Measurements from ENCODE around the gene LRRC2.

The LRRC2 gene

GRCh38 chr3:46483825-46484224 is 82.3 kb downstream of the LRRC2 start:
- DNase-seq (ENCODE audit: extremely low read depth in 1 of 2, low read depth in 1 of 2): no peak

DNA sequence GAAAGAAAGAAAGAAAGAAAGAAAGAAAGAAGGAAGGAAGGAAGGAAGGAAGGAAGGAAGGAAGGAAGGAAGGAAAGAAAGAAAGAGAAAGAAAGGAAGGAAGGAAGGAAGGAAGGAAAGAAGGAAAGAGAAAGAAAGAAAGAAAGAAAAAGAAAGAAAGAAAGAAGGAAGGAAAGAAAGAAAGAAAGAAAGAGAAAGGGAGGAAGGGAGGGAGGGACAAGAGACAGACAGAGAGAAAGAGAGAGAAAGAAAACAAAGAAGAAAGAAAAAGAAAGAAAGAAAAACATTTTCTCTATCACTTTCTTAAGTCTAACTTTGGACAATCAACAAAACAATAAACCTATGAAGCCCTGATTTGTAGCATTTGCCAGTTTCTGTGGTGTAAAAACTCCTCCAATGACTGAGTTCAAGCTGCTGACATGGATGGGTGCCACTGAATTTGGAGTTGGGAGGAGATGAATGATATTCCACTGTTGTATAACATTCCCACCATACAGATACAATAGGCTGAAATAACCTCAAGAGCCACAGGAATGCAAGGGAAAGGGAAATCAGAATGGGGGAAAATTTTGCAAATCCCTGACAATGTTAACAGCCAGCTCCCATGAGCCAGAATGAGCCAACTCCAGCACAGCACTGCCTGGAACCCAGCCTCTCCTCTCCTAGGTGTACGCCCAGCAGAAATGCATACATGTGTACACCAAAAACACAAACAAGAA is 83.3 kb downstream of the LRRC2 start:
- no peak for DNase-seq (ENCODE audit: extremely low read depth in 1 of 2, low read depth in 1 of 2)

DNA sequence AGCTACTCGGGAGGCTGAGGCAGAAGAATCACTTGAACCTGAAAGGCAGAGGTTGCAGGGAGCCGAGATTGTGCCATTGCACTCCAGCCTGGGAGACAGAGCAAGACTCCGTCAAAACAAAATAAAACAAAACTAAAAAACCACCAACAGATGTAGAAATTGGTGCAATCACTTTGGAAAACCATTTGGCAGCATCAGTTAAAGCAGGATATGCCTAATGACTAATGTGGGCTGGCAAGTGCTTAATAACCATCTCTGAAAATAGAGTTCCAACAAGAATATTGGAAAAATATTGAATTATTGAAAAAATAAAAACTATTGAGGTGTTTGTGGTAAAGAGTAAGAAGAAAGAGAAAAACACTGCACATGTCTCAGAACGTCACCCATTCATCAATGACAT is 84.5 kb downstream of the LRRC2 start:
- DNase-seq (ENCODE audit: extremely low read depth in 1 of 2, low read depth in 1 of 2): no peak

- DNase-seq (ENCODE audit: extremely low read depth in 1 of 2, low read depth in 1 of 2): no peak
These were observed 85.5 kb downstream of the LRRC2 start for GRCh38 chr3:46480491-46481195.

DNA sequence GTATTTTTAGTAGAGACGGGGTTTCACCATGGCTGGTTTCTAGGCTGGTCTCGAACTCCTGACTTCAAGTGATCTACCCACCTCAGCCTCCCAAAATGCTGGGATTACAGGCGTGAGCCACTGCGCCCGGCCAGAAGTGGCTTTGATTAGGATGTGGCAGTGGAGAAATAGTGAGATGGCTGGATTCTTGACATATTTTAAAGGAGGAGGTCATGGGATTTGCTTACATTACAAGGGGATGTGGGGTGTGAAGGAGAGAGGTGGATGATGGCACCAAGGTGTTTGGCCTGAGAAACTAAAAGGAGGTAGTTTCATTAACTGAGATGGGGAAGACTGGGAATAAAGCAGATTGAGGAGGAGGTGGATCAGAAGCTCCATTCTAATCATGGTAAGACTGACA is 86.4 kb downstream of the LRRC2 start:
- no peak for DNase-seq (ENCODE audit: extremely low read depth in 1 of 2, low read depth in 1 of 2)

GRCh38 chr3:46479021-46479420 is 87.1 kb downstream of the LRRC2 start:
- DNase-seq (ENCODE audit: extremely low read depth in 1 of 2, low read depth in 1 of 2): no peak

DNA sequence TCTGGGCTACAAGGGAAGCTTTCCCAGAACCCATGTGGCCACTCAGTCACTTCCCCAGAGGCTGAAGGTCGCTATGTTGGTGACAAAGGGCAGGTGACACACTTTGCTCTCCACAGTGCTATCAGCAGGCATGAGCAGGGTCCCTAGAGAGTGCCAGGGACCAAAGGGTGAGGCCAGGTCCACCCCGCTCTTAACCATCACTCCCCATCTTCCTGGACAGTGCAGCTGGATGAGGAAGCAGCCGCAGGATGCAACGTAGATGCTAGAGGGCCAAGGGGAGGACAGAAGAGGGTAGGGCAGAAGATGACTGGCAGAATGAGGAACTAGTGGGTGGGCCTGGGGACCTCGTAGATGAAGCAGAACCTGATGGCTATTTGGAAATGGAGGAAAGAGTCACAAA is 87.8 kb downstream of the LRRC2 start:
- DNase-seq (ENCODE audit: extremely low read depth in 1 of 2, low read depth in 1 of 2): no peak

- no peak for DNase-seq (ENCODE audit: extremely low read depth in 1 of 2, low read depth in 1 of 2)
These were observed 88.3 kb downstream of the LRRC2 start for GRCh38 chr3:46477756-46478155.

DNA sequence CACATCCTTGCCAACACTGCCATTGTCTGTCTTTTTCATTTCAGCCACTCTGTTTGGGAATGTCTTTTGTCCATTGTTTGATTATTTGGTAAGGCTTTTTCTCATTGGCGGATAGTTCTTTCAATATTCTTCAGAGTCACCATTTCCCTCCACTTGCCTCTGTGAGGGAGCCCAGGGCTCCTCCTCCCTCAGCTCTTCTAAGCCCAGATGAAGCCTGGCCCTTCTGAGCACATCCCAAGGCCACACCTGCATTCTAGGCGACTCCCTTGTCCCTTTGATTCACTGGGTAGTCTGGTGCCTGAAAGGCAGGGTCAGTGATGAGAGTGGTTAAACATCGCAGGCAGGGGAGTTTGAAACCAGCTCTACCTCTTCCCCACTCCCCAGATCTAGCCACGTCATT is 89.0 kb downstream of the LRRC2 start:
- DNase-seq (ENCODE audit: extremely low read depth in 1 of 2, low read depth in 1 of 2): no peak

DNA sequence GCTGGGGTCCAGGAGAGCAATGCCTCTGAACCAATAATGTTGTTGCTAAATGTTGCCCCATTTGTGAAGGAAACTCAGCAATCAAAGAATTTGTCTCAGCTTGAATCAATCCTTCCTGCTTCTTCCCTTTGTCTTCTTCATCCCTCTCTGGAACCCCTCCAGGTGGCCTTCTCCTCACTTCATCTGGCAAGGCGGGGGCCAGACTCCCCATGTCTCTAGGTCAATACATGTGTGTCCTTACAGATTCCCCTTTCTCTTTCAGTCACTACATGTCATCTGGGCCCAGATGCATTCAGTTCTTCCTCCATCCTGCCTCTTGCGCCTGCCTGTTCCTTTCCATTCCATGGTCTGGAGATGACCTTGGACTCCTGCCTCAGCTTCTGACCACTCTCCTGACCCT is 93.4 kb downstream of the LRRC2 start:
- no peak for DNase-seq (ENCODE audit: extremely low read depth in 1 of 2, low read depth in 1 of 2)

- no peak for DNase-seq (ENCODE audit: extremely low read depth in 1 of 2, low read depth in 1 of 2)
These were observed 94.7 kb downstream of the LRRC2 start for GRCh38 chr3:46471371-46471914.

- no peak for DNase-seq (ENCODE audit: extremely low read depth in 1 of 2, low read depth in 1 of 2)
These were observed 95.3 kb downstream of the LRRC2 start for GRCh38 chr3:46470831-46471230.

- DNase-seq (ENCODE audit: extremely low read depth in 1 of 2, low read depth in 1 of 2): no peak
These were observed 96.3 kb downstream of the LRRC2 start for GRCh38 chr3:46469680-46470357.

GRCh38 chr3:46468753-46469600 is 97.1 kb downstream of the LRRC2 start:
- no peak for DNase-seq (ENCODE audit: extremely low read depth in 1 of 2, low read depth in 1 of 2)

DNA sequence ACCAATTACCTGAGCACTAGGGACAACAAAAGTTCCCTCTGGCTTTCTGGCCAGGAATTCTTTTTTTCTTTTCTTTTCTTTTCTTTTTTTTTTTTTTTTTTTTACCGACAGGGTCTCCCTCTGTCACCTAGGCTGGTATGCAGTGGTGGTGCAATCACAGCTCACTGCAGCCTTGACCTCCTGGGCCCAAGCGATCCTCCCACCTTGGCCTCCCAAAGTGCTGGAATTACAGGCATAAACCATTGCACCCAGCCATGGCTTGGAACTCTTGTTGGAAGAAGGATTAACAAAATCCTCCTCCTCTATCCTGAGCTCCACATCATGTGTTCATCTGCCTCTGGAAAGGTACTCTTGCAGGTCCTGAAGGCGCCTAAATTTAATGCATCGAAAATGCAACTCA is 98.5 kb downstream of the LRRC2 start:
- no peak for DNase-seq (ENCODE audit: extremely low read depth in 1 of 2, low read depth in 1 of 2)

DNA sequence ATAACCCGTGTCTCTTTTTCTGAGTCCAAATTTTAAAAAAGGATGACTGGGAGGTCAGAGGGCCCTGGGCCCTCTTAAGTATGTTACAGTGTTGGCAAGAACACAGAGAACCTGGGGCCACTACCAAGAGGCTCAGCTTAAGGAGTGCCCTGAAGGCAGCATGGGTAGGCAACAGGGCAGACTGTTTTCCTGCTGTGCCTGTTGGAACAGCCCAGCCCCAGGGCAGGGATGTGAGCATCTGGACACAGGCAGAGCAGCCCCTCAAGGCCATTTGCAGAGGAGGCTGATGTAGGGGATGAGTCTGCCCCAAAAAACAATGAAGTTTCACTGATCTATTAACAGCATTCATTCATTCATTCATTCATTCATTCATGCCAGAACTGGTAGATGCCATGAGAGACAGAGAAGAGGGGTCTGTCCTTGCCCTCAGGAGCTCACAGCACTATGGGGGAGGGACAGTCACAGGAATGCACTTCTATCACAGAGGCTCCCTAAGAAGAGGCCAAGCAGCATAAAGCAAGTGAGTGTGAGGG is 99.2 kb downstream of the LRRC2 start:
- DNase-seq (ENCODE audit: extremely low read depth in 1 of 2, low read depth in 1 of 2): no peak

DNA sequence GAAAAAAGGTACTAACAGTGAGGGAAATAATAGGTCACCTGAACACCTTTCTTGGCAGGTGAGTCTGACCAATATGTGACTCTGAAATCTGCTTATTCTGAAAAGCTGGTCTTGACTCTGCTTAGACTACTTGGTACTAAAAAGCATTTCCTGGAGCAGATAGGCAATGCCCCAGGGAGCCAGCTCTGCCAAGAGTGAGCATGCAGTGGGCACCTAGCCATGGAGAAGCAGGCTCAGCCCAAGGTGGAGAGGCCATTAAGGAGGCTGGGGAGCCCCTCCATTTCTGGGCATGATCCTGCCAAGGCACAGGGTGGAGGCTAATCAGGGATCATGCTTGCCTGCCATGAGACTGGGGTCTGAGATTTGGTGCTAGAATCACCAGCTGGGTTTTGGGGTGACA is 99.8 kb downstream of the LRRC2 start:
- DNase-seq (ENCODE audit: extremely low read depth in 1 of 2, low read depth in 1 of 2): no peak
